ENCODE data around the gene FERMT2. TPM values are rescaled to one million over a fixed set of nuclear protein-coding genes. Genes with fewer than 3 reads are reported as not detected.
A peak's percentile ranks its signal among the peaks of the same experiment; 100 is the strongest.

FERMT2 gene
- total and polyA plus RNA-seq, 2 experiments from 2014 or later: 68.8 to 79.8 TPM

GRCh38 chr14:52910572-52910971 lies 40.3 kb downstream of the FERMT2 start:
- H3K27ac ChIP-seq: no peak overlapping the region
- DNase-seq (ENCODE audit: low read depth in 1 of 2, low spot score in 1 of 2): no peak
- H3K4me3 ChIP-seq: no peak overlapping the region
- H3K4me1 ChIP-seq (ENCODE audit: low read depth): peaks cover 5% of the 10 kb centered on the region
- H3K27me3 ChIP-seq: no peaks in the 10 kb centered on the region
- H3K36me3 ChIP-seq: peaks cover 4% of the 10 kb centered on the region
- H3K9me3 ChIP-seq (ENCODE audit: low read depth): no peaks in the 10 kb centered on the region
- no peak for TF ChIP-seq CTCF (IDR thresholded peaks at IDR 0.05; ENCODE audit: low read depth, low read length)

GRCh38 chr14:52907949-52908348 lies 42.9 kb downstream of the FERMT2 start:
- no peak overlapping the region for H3K27ac ChIP-seq
- TF ChIP-seq CTCF (IDR thresholded peaks at IDR 0.05; ENCODE audit: low read depth, low read length): no peak
- no peaks in the 10 kb centered on the region for H3K27me3 ChIP-seq
- DNase-seq (ENCODE audit: low read depth in 1 of 2, low spot score in 1 of 2): no peak
- H3K36me3 ChIP-seq: no peaks in the 10 kb centered on the region
- H3K9me3 ChIP-seq (ENCODE audit: low read depth): no peaks in the 10 kb centered on the region
- peaks cover 5% of the 10 kb centered on the region for H3K4me1 ChIP-seq (ENCODE audit: low read depth)
- H3K4me3 ChIP-seq: no peak overlapping the region

- H3K9me3 ChIP-seq (ENCODE audit: low read depth): no peaks in the 10 kb centered on the region
- DNase-seq (ENCODE audit: low read depth in 1 of 2, low spot score in 1 of 2): peak in 1 of 2 donors; percentile 72
- no peaks in the 10 kb centered on the region for H3K27me3 ChIP-seq
- no peak overlapping the region for H3K4me3 ChIP-seq
- peaks cover 5% of the 10 kb centered on the region for H3K4me1 ChIP-seq (ENCODE audit: low read depth)
- H3K36me3 ChIP-seq: peaks cover 7% of the 10 kb centered on the region
- no peak for TF ChIP-seq CTCF (IDR thresholded peaks at IDR 0.05; ENCODE audit: low read depth, low read length)
- peak overlapping the region; percentile 43 for H3K27ac ChIP-seq
These were observed 44.7 kb downstream of the FERMT2 start for GRCh38 chr14:52906141-52906601.

GRCh38 chr14:52902971-52903619 lies 47.8 kb downstream of the FERMT2 start:
- TF ChIP-seq CTCF (IDR thresholded peaks at IDR 0.05; ENCODE audit: low read depth, low read length): no peak
- H3K4me3 ChIP-seq: no peak overlapping the region
- no peak overlapping the region for H3K27ac ChIP-seq
- H3K9me3 ChIP-seq (ENCODE audit: low read depth): no peaks in the 10 kb centered on the region
- H3K36me3 ChIP-seq: peaks cover 12% of the 10 kb centered on the region
- no peaks in the 10 kb centered on the region for H3K27me3 ChIP-seq
- peaks cover 5% of the 10 kb centered on the region for H3K4me1 ChIP-seq (ENCODE audit: low read depth)
- peak in 1 of 2 donors; percentile 61 for DNase-seq (ENCODE audit: low read depth in 1 of 2, low spot score in 1 of 2)

GRCh38 chr14:52901357-52901980 lies 49.4 kb downstream of the FERMT2 start:
- Histone ChIP-seq H3K4me3 (no peak overlapping the region), H3K36me3 (peaks cover 12% of the 10 kb centered on the region), H3K27ac (peak overlapping the region; percentile 35), H3K9me3 (ENCODE audit: low read depth) (no peaks in the 10 kb centered on the region), H3K27me3 (no peaks in the 10 kb centered on the region), H3K4me1 (ENCODE audit: low read depth) (peaks cover 5% of the 10 kb centered on the region)
- no peak for DNase-seq (ENCODE audit: low read depth in 1 of 2, low spot score in 1 of 2)
- TF ChIP-seq CTCF (IDR thresholded peaks at IDR 0.05; ENCODE audit: low read depth, low read length): no peak

Measured in cardiac muscle cell (in vitro differentiated cells and primary cell).